ENCODE measurements around the gene MYH14. TPM values are rescaled to one million over a fixed set of nuclear protein-coding genes. Genes with fewer than 3 reads are reported as not detected.

Gene MYH14
- polyA plus RNA-seq, 1 donor from 2014 or later, result not detected

DNA sequence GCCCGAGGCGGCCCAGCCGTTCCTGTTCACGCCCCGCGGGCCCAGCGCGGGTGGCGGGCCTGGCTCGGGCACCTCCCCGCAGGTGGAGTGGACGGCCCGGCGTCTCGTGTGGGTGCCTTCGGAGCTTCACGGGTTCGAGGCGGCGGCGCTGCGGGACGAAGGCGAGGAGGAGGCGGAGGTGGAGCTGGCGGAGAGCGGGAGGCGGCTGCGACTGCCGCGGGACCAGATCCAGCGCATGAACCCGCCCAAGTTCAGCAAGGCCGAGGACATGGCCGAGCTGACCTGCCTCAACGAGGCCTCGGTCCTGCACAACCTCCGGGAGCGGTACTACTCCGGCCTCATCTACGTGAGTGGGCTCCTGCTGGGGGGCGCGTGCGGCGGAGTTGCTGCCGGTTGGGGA, 7.0 kb downstream of the MYH14 start:
- Histone ChIP-seq H3K9ac (ENCODE audit: low read length) (no peak overlapping the region), H3K9me2 (ENCODE audit: insufficient read depth, low read length) (no peaks in the 10 kb centered on the region), H3K27ac (ENCODE audit: low read length) (no peak overlapping the region), H3K27me3 (ENCODE audit: insufficient read depth, low read depth, low read length) (peaks cover 2% of the 10 kb centered on the region), H3K36me3 (ENCODE audit: insufficient read depth, low read length) (no peaks in the 10 kb centered on the region), H3K4me2 (ENCODE audit: low read length) (no peak overlapping the region), H3K4me3 (ENCODE audit: low read length) (no peak overlapping the region), H3K79me2 (replicated peaks; ENCODE audit: insufficient read depth, low read length) (no peaks in the 10 kb centered on the region), H2AFZ (ENCODE audit: low read depth, low read length) (no peak overlapping the region), H3K9me3 (ENCODE audit: low read length) (no peaks in the 10 kb centered on the region), H3F3A (ENCODE audit: insufficient read depth, low read length, poor library complexity, severe bottlenecking) (no peaks in the 10 kb centered on the region), H4K20me1 (ENCODE audit: insufficient read depth) (no peaks in the 10 kb centered on the region)
- TF ChIP-seq SMC3 (conservative IDR thresholded peaks at IDR 0.05; ENCODE audit: poor library complexity) (no peak), EP300 (conservative IDR thresholded peaks at IDR 0.05; ENCODE audit: poor library complexity, severe bottlenecking) (no peak), RAD21 (conservative IDR thresholded peaks at IDR 0.05) (no peak), MXI1 (conservative IDR thresholded peaks at IDR 0.05; ENCODE audit: poor library complexity, severe bottlenecking) (no peak), EZH2 (IDR thresholded peaks at IDR 0.05; ENCODE audit: borderline replicate concordance, insufficient read depth, low read length, poor library complexity, severe bottlenecking) (no peak), POLR2AphosphoS5 (IDR thresholded peaks at IDR 0.05) (no peak), TAF1 (IDR thresholded peaks at IDR 0.05; ENCODE audit: low read depth) (no peak)
- TF ChIP-seq, protein P1, sequence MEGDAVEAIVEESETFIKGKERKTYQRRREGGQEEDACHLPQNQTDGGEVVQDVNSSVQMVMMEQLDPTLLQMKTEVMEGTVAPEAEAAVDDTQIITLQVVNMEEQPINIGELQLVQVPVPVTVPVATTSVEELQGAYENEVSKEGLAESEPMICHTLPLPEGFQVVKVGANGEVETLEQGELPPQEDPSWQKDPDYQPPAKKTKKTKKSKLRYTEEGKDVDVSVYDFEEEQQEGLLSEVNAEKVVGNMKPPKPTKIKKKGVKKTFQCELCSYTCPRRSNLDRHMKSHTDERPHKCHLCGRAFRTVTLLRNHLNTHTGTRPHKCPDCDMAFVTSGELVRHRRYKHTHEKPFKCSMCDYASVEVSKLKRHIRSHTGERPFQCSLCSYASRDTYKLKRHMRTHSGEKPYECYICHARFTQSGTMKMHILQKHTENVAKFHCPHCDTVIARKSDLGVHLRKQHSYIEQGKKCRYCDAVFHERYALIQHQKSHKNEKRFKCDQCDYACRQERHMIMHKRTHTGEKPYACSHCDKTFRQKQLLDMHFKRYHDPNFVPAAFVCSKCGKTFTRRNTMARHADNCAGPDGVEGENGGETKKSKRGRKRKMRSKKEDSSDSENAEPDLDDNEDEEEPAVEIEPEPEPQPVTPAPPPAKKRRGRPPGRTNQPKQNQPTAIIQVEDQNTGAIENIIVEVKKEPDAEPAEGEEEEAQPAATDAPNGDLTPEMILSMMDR (IDR thresholded peaks at IDR 0.05; ENCODE audit: poor library complexity, severe bottlenecking), result no peak
- TF ChIP-seq, protein P2, sequence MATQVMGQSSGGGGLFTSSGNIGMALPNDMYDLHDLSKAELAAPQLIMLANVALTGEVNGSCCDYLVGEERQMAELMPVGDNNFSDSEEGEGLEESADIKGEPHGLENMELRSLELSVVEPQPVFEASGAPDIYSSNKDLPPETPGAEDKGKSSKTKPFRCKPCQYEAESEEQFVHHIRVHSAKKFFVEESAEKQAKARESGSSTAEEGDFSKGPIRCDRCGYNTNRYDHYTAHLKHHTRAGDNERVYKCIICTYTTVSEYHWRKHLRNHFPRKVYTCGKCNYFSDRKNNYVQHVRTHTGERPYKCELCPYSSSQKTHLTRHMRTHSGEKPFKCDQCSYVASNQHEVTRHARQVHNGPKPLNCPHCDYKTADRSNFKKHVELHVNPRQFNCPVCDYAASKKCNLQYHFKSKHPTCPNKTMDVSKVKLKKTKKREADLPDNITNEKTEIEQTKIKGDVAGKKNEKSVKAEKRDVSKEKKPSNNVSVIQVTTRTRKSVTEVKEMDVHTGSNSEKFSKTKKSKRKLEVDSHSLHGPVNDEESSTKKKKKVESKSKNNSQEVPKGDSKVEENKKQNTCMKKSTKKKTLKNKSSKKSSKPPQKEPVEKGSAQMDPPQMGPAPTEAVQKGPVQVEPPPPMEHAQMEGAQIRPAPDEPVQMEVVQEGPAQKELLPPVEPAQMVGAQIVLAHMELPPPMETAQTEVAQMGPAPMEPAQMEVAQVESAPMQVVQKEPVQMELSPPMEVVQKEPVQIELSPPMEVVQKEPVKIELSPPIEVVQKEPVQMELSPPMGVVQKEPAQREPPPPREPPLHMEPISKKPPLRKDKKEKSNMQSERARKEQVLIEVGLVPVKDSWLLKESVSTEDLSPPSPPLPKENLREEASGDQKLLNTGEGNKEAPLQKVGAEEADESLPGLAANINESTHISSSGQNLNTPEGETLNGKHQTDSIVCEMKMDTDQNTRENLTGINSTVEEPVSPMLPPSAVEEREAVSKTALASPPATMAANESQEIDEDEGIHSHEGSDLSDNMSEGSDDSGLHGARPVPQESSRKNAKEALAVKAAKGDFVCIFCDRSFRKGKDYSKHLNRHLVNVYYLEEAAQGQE (IDR thresholded peaks at IDR 0.05; ENCODE audit: borderline replicate concordance), result no peak

DNA sequence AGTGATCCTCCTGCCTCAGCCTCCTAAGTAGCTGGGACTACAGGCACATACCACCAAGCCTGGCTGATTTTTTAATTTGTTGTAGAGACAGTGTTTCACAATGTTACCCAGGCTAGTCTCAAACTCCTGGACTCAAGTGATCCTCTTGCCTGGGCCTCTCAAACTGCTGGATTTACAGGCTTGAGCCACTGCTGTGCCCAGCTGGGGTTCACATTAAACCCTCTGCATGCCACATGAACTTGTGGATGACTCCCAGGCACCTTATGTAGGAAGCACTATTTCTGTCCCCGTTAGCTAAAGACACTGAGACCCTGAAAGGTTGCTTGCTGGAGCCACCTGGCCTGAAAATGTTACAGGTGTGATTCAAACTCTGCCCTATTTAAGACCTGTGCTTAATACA, 10.5 kb downstream of the MYH14 start:
- no peak overlapping the region for H3K27ac ChIP-seq (ENCODE audit: low read length)
- H3K4me2 ChIP-seq (ENCODE audit: low read length), result no peak overlapping the region
- H3F3A ChIP-seq (ENCODE audit: insufficient read depth, low read length, poor library complexity, severe bottlenecking), result no peaks in the 10 kb centered on the region
- TF ChIP-seq TAF1 (IDR thresholded peaks at IDR 0.05; ENCODE audit: low read depth) (no peak), POLR2AphosphoS5 (IDR thresholded peaks at IDR 0.05) (no peak), MXI1 (conservative IDR thresholded peaks at IDR 0.05; ENCODE audit: poor library complexity, severe bottlenecking) (no peak), SMC3 (conservative IDR thresholded peaks at IDR 0.05; ENCODE audit: poor library complexity) (no peak), RAD21 (conservative IDR thresholded peaks at IDR 0.05) (no peak), EP300 (conservative IDR thresholded peaks at IDR 0.05; ENCODE audit: poor library complexity, severe bottlenecking) (no peak), EZH2 (IDR thresholded peaks at IDR 0.05; ENCODE audit: borderline replicate concordance, insufficient read depth, low read length, poor library complexity, severe bottlenecking) (no peak)
- TF ChIP-seq, protein P2 (IDR thresholded peaks at IDR 0.05; ENCODE audit: borderline replicate concordance), result no peak
- TF ChIP-seq, protein P1 (IDR thresholded peaks at IDR 0.05; ENCODE audit: poor library complexity, severe bottlenecking), result no peak
- no peak overlapping the region for H2AFZ ChIP-seq (ENCODE audit: low read depth, low read length)
- H3K4me3 ChIP-seq (ENCODE audit: low read length), result no peak overlapping the region
- no peaks in the 10 kb centered on the region for H4K20me1 ChIP-seq (ENCODE audit: insufficient read depth)
- H3K36me3 ChIP-seq (ENCODE audit: insufficient read depth, low read length), result no peaks in the 10 kb centered on the region
- H3K27me3 ChIP-seq (ENCODE audit: insufficient read depth, low read depth, low read length), result no peaks in the 10 kb centered on the region
- H3K9me3 ChIP-seq (ENCODE audit: low read length), result no peaks in the 10 kb centered on the region
- H3K79me2 ChIP-seq (replicated peaks; ENCODE audit: insufficient read depth, low read length), result no peaks in the 10 kb centered on the region
- H3K9ac ChIP-seq (ENCODE audit: low read length), result no peak overlapping the region
- H3K9me2 ChIP-seq (ENCODE audit: insufficient read depth, low read length), result no peaks in the 10 kb centered on the region
